Neural progenitor cell (in vitro differentiated cells): ENCODE data around the gene PNPLA3. TPM values are rescaled to one million over a fixed set of nuclear protein-coding genes. Genes with fewer than 3 reads are reported as not detected.
A peak's percentile ranks its signal among the peaks of the same experiment; 100 is the strongest.

Source experiments
- DNase-seq: peaks from one replicate; pipeline ENCODE4 v3.0.0-alpha.2; 2016; ENCODE audit warnings: low spot score
- H2AFZ ChIP-seq: fragments of 200-600 bp; sonication (generic); replicated peaks from 2 replicates; pipeline ENCODE4 v1.6.1; 2016; ENCODE audit warnings: antibody characterized with exemption
- H3F3A ChIP-seq: fragments of 200-600 bp; sonication (generic); 2 replicates; pipeline ENCODE4 v1.6.1; 2016; ENCODE audit warnings: antibody characterized with exemption, low read depth
- H3K27ac ChIP-seq: fragments of 200-600 bp; sonication (generic); 2 replicates; pipeline ENCODE4 v1.5.1; 2016; ENCODE audit warnings: mild to moderate bottlenecking
- H3K27me3 ChIP-seq: fragments of 200-600 bp; sonication (generic); 2 replicates; pipeline ENCODE4 v1.6.1; 2016; ENCODE audit warnings: mild to moderate bottlenecking, moderate library complexity
- H3K36me3 ChIP-seq: fragments of 200-600 bp; sonication (generic); 2 replicates; pipeline ENCODE4 v1.5.1; 2016
- H3K4me1 ChIP-seq: fragments of 200-600 bp; sonication (generic); 2 replicates; pipeline ENCODE4 v1.6.1; 2016; ENCODE audit warnings: mixed run types
- H3K4me2 ChIP-seq: fragments of 200-600 bp; sonication (generic); 2 replicates; pipeline ENCODE4 v1.6.1; 2016
- H3K4me3 ChIP-seq: fragments of 200-600 bp; sonication (generic); 2 replicates; pipeline ENCODE4 v1.5.1; 2016
- H3K79me2 ChIP-seq: fragments of 200-600 bp; sonication (generic); 2 replicates; pipeline ENCODE4 v1.6.1; 2016; ENCODE audit warnings: low read depth
- H3K9ac ChIP-seq: fragments of 200-600 bp; sonication (generic); 2 replicates; pipeline ENCODE4 v1.6.1; 2016
- H3K9me3 ChIP-seq: fragments of 200-600 bp; sonication (generic); 2 replicates; pipeline ENCODE4 v1.5.1; 2016; ENCODE audit warnings: low read depth
- H4K20me1 ChIP-seq: fragments of 200-600 bp; sonication (generic); 2 replicates; pipeline ENCODE4 v1.6.1; 2016; ENCODE audit warnings: low read depth
- H3K27ac Mint-ChIP-seq: 3 replicates; pipeline ENCODE4 v1.8.0; 2021; ENCODE audit warnings: mixed read lengths
- H3K27me3 Mint-ChIP-seq: 2 replicates; pipeline ENCODE4 v1.8.0; 2022; ENCODE audit warnings: low read depth, mild to moderate bottlenecking, inconsistent platforms, moderate library complexity, mixed read lengths; ENCODE audit not compliant: insufficient read depth
- H3K36me3 Mint-ChIP-seq: 3 replicates; pipeline ENCODE4 v1.8.0; 2021; ENCODE audit warnings: mixed read lengths
- H3K4me1 Mint-ChIP-seq: 3 replicates; pipeline ENCODE4 v1.8.0; 2021; ENCODE audit warnings: mixed read lengths
- H3K4me3 Mint-ChIP-seq: 3 replicates; pipeline ENCODE4 v1.8.0; 2021; ENCODE audit warnings: mild to moderate bottlenecking, moderate library complexity, mixed read lengths
- H3K9me3 Mint-ChIP-seq: 3 replicates; pipeline ENCODE4 v1.8.0; 2020; ENCODE audit warnings: mixed read lengths
- EZH2 ChIP-seq: fragments of 200-600 bp; sonication (generic); IDR thresholded peaks from 2 replicates; pipeline ENCODE4 v1.6.1; 2017; ENCODE audit warnings: antibody characterized with exemption, mild to moderate bottlenecking, moderate library complexity
- EZH2phosphoT487 ChIP-seq: fragments of 200-600 bp; sonication (generic); IDR thresholded peaks from 2 replicates; pipeline ENCODE4 v1.6.1; 2017; ENCODE audit warnings: antibody characterized with exemption
- total RNA-seq: library from RNA; depleted of rRNA; stranded (reverse); fragments of >200 nt; gene quantifications from 2 replicates; pipeline ENCODE4 v1.2.3, GENCODE V29; 2015; ENCODE audit warnings: low replicate concordance
- TF ChIP-seq, protein P1 (sequence below): fragments of 200-600 bp; sonication (generic); IDR thresholded peaks from 2 replicates; pipeline ENCODE4 v1.5.1; 2017; ENCODE audit warnings: antibody characterized with exemption, mild to moderate bottlenecking

The PNPLA3 gene
- total RNA-seq, 1 donor from 2014 or later = 4.8 TPM

GRCh38 chr22:43923191-43923590, 414 bp upstream of the PNPLA3 start:
- H4K20me1 ChIP-seq = peaks cover 34% of the 10 kb centered on the region
- H3F3A ChIP-seq = peaks cover 29% of the 10 kb centered on the region
- H3K9ac ChIP-seq = no peak overlapping the region
- peaks cover 18% of the 10 kb centered on the region for H3K27me3 Mint-ChIP-seq
- peaks cover 28% of the 10 kb centered on the region for H3K4me1 Mint-ChIP-seq
- H2AFZ ChIP-seq = no peak overlapping the region
- peak overlapping the region; percentile 36 for H3K27ac Mint-ChIP-seq
- H3K27me3 ChIP-seq = peaks cover 30% of the 10 kb centered on the region
- H3K36me3 Mint-ChIP-seq = peaks cover 5% of the 10 kb centered on the region
- H3K4me1 ChIP-seq = peaks cover 18% of the 10 kb centered on the region
- H3K27ac ChIP-seq = no peak overlapping the region
- H3K9me3 ChIP-seq = no peaks in the 10 kb centered on the region
- DNase-seq = no peak
- H3K79me2 ChIP-seq = peaks cover 19% of the 10 kb centered on the region
- peak overlapping the region; percentile 76 for H3K4me2 ChIP-seq
- H3K4me3 ChIP-seq = peak overlapping the region; percentile 66
- H3K4me3 Mint-ChIP-seq = peak overlapping the region; percentile 85
- no peak for TF ChIP-seq EZH2
- no peak for TF ChIP-seq EZH2phosphoT487
- TF ChIP-seq, protein P1, sequence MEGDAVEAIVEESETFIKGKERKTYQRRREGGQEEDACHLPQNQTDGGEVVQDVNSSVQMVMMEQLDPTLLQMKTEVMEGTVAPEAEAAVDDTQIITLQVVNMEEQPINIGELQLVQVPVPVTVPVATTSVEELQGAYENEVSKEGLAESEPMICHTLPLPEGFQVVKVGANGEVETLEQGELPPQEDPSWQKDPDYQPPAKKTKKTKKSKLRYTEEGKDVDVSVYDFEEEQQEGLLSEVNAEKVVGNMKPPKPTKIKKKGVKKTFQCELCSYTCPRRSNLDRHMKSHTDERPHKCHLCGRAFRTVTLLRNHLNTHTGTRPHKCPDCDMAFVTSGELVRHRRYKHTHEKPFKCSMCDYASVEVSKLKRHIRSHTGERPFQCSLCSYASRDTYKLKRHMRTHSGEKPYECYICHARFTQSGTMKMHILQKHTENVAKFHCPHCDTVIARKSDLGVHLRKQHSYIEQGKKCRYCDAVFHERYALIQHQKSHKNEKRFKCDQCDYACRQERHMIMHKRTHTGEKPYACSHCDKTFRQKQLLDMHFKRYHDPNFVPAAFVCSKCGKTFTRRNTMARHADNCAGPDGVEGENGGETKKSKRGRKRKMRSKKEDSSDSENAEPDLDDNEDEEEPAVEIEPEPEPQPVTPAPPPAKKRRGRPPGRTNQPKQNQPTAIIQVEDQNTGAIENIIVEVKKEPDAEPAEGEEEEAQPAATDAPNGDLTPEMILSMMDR = no peak
- no peaks in the 10 kb centered on the region for H3K36me3 ChIP-seq
- H3K9me3 Mint-ChIP-seq = no peaks in the 10 kb centered on the region

GRCh38 chr22:43924877-43925276, 1.3 kb downstream of the PNPLA3 start:
- H3F3A ChIP-seq = peaks cover 29% of the 10 kb centered on the region
- peaks cover 28% of the 10 kb centered on the region for H3K4me1 Mint-ChIP-seq
- H2AFZ ChIP-seq = no peak overlapping the region
- peak overlapping the region; percentile 76 for H3K4me2 ChIP-seq
- H3K36me3 ChIP-seq = no peaks in the 10 kb centered on the region
- peak; percentile 50 for DNase-seq
- no peaks in the 10 kb centered on the region for H3K9me3 Mint-ChIP-seq
- H3K36me3 Mint-ChIP-seq = peaks cover 15% of the 10 kb centered on the region
- H3K79me2 ChIP-seq = peaks cover 19% of the 10 kb centered on the region
- peak overlapping the region; percentile 89 for H3K4me3 Mint-ChIP-seq
- peak overlapping the region; percentile 18 for H3K27ac ChIP-seq
- peak overlapping the region; percentile 87 for H3K27ac Mint-ChIP-seq
- TF ChIP-seq EZH2 = no peak
- TF ChIP-seq EZH2phosphoT487 = no peak
- TF ChIP-seq, protein P1 = no peak
- H3K9ac ChIP-seq = no peak overlapping the region
- peak overlapping the region; percentile 66 for H3K4me3 ChIP-seq
- H3K4me1 ChIP-seq = peaks cover 18% of the 10 kb centered on the region
- peaks cover 18% of the 10 kb centered on the region for H3K27me3 Mint-ChIP-seq
- H3K9me3 ChIP-seq = no peaks in the 10 kb centered on the region
- peaks cover 43% of the 10 kb centered on the region for H4K20me1 ChIP-seq
- peaks cover 30% of the 10 kb centered on the region for H3K27me3 ChIP-seq

- H3K4me1 Mint-ChIP-seq = peaks cover 28% of the 10 kb centered on the region
- DNase-seq = peak; percentile 94
- Histone ChIP-seq H4K20me1 (peaks cover 43% of the 10 kb centered on the region), H3K27ac (peak overlapping the region; percentile 18), H2AFZ (no peak overlapping the region), H3K4me3 (peak overlapping the region; percentile 66), H3K4me1 (peaks cover 18% of the 10 kb centered on the region), H3K4me2 (peak overlapping the region; percentile 76), H3K9ac (no peak overlapping the region), H3K36me3 (no peaks in the 10 kb centered on the region), H3K9me3 (no peaks in the 10 kb centered on the region), H3K27me3 (peaks cover 29% of the 10 kb centered on the region), H3F3A (peaks cover 29% of the 10 kb centered on the region), H3K79me2 (peaks cover 19% of the 10 kb centered on the region)
- peak overlapping the region; percentile 87 for H3K27ac Mint-ChIP-seq
- peaks cover 18% of the 10 kb centered on the region for H3K27me3 Mint-ChIP-seq
- H3K4me3 Mint-ChIP-seq = peak overlapping the region; percentile 89
- TF ChIP-seq EZH2 (no peak), EZH2phosphoT487 (peak; percentile 66)
- no peaks in the 10 kb centered on the region for H3K9me3 Mint-ChIP-seq
- peaks cover 15% of the 10 kb centered on the region for H3K36me3 Mint-ChIP-seq
Observed at GRCh38 chr22:43925433-43926348, 2.1 kb downstream of the PNPLA3 start.

DNA sequence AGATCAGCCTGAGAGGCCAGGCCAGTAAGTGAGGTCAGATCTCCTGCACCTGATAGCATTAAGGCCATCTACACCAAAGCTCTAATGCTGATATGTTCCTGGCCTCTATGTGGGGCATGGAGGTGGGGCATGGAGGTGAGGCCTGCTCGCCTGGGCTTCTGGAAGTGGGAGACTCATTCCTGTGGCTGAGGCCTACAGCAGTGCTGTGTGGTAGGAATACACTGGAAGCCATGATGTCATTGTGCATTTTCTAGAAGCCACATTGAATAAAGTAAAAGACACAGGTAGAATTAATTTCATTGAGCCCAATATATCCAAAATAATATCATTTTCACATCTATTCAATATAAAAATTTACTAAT, 2.7 kb downstream of the PNPLA3 start:
- H4K20me1 ChIP-seq = peaks cover 45% of the 10 kb centered on the region
- no peak overlapping the region for H3K9ac ChIP-seq
- H3K4me3 ChIP-seq = no peak overlapping the region
- H3K4me2 ChIP-seq = no peak overlapping the region
- peaks cover 19% of the 10 kb centered on the region for H3K79me2 ChIP-seq
- H3K27me3 ChIP-seq = peaks cover 25% of the 10 kb centered on the region
- no peaks in the 10 kb centered on the region for H3K9me3 ChIP-seq
- no peaks in the 10 kb centered on the region for H3K36me3 ChIP-seq
- Mint-ChIP-seq H3K9me3 (no peaks in the 10 kb centered on the region), H3K27ac (no peak overlapping the region), H3K4me3 (no peak overlapping the region), H3K36me3 (peaks cover 17% of the 10 kb centered on the region), H3K4me1 (peaks cover 22% of the 10 kb centered on the region), H3K27me3 (peaks cover 18% of the 10 kb centered on the region)
- peaks cover 18% of the 10 kb centered on the region for H3K4me1 ChIP-seq
- no peak overlapping the region for H2AFZ ChIP-seq
- H3F3A ChIP-seq = peaks cover 29% of the 10 kb centered on the region
- H3K27ac ChIP-seq = no peak overlapping the region
- no peak for TF ChIP-seq EZH2phosphoT487
- TF ChIP-seq EZH2 = no peak
- TF ChIP-seq, protein P1 = no peak
- DNase-seq = no peak
